Stomach (tissue), 9 donors: ENCODE measurements around the gene UTP14A. TPM values are rescaled to one million over a fixed set of nuclear protein-coding genes. Genes with fewer than 3 reads are reported as not detected.

Source experiments
- DNase-seq, 2 donors: peaks; one replicate each; pipeline versions ENCODE4 v3.0.0 to v3.0.0-alpha.2; 2013 to 2019
- H3K27ac ChIP-seq, 5 donors: fragments of 200-600 bp in 4 of 5; sonication (generic) in 4 of 5; one replicate each; pipeline ENCODE4 v1.5.1; 2013 to 2019; ENCODE audit warnings: mild to moderate bottlenecking in 1 of 5, moderate library complexity in 1 of 5
- H3K27me3 ChIP-seq, 3 donors: fragments of 200-600 bp; sonication (generic); one replicate each; pipeline ENCODE4 v1.5.1; 2017 to 2019; ENCODE audit warnings: mixed run types in 1 of 3
- H3K36me3 ChIP-seq, 4 donors: fragments of 200-600 bp; sonication (generic); 1 replicate in 3 of 4; 2 replicates in 1 of 4; pipeline ENCODE4 v1.5.1; 2016 to 2019
- H3K4me1 ChIP-seq, 4 donors: fragments of 200-600 bp; sonication (generic); one replicate each; pipeline ENCODE4 v1.5.1; 2016 to 2019
- H3K4me3 ChIP-seq, 4 donors: fragments of 200-600 bp; sonication (generic) in 3 of 4; one replicate each; pipeline ENCODE4 v1.5.1; 2016 to 2019; ENCODE audit warnings: mild to moderate bottlenecking in 1 of 4
- H3K9me3 ChIP-seq, 4 donors: fragments of 200-600 bp; sonication (generic); one replicate each; pipeline ENCODE4 v1.5.1; 2016 to 2019
- CTCF ChIP-seq, 7 experiments: fragments of 450-650 bp in 4 of 7; fragments of 200-600 bp in 3 of 7; sonication (generic) in 3 of 7; IDR thresholded peaks; one replicate each; pipeline ENCODE4 v1.5.1; 2016 to 2019; ENCODE audit warnings: antibody characterized with exemption in 7 of 7, control low read depth in 2 of 7, mild to moderate bottlenecking in 1 of 7
- EP300 ChIP-seq: sonication (generic); formaldehyde crosslinking; IDR thresholded peaks from one replicate; pipeline ENCODE4 v1.6.1; 2017; ENCODE audit warnings: antibody characterized with exemption
- POLR2A ChIP-seq, 4 donors: fragments of 450-650 bp; IDR thresholded peaks; one replicate each; pipeline ENCODE4 v1.6.1; 2016; ENCODE audit warnings: antibody characterized with exemption in 4 of 4, control low read depth in 2 of 4, mild to moderate bottlenecking in 1 of 4, moderate library complexity in 1 of 4
- POLR2AphosphoS5 ChIP-seq, 3 donors: sonication (generic); formaldehyde crosslinking; IDR thresholded peaks; one replicate each; pipeline ENCODE4 v1.6.1; 2016; ENCODE audit warnings: antibody characterized with exemption in 3 of 3
- WGBS, 5 donors: extraction: QIAGEN DNeasy Blood & Tissue Kit in 3 of 5; methylation state at CpG; one replicate each; pipeline versions ENCODE4 v1.1.5 to v1.1.7; 2013 to 2018; 5-methylcytosine and 5-hydroxymethylcytosine counted together
- intact Hi-C: fragments of 100-400 bp; cut with DNase I; formaldehyde crosslinking; loops from one replicate; pipeline ENCODE4 v1.15.1; 2023; ENCODE audit warnings: low total_unique reads
- polyA plus RNA-seq, 3 donors: library from polyadenylated mRNA; stranded (reverse); fragments of 200-250 nt; gene quantifications; one replicate each; pipeline ENCODE4 v1.2.3, GENCODE V29; 2013
- total RNA-seq, 5 donors: library from RNA; depleted of rRNA; stranded (reverse); fragments of >200 nt; gene quantifications; one replicate each; pipeline versions ENCODE4 v1.1.0 to v1.2.3, GENCODE V29; 2014 to 2016
- donor health status: healthy with polysubstance abuse.
- donor health status: Bipolar disorder and iron deficiency.
- donor health status: healthy.

Gene UTP14A
- total and polyA plus RNA-seq, 8 donors = 4.1 to 18.1 (median 13.2) TPM

GRCh38 chrX:129976441-129976840 lies 70.5 kb downstream of the UTP14A start:
- intact Hi-C loops = no loop called here

More at GRCh38 chrX:129976441-129976840, 70.5 kb downstream of the UTP14A start:
- Histone ChIP-seq H3K4me3 (no peak overlapping the region), H3K4me1 (peaks cover 0 to 10% (median 0%) of the 10 kb centered on the region in 4 donors), H3K27ac (no peak overlapping the region), H3K36me3 (no peaks in the 10 kb centered on the region), H3K9me3 (no peaks in the 10 kb centered on the region), H3K27me3 (no peaks in the 10 kb centered on the region)
- TF ChIP-seq CTCF (IDR thresholded peaks at IDR 0.05) = no peak
- TF ChIP-seq POLR2AphosphoS5 (IDR thresholded peaks at IDR 0.05) = no peak
- TF ChIP-seq EP300 = no peak
- TF ChIP-seq POLR2A (IDR thresholded peaks at IDR 0.05) = no peak
- WGBS, 5 donors = 60 to 85% (median 71%) methylated on average over 5 of the region's 5 CpGs
- DNase-seq = no peak

Other genes with a start within 250 kb of the UTP14A start
- gene XPNPEP2, start 167.2 kb upstream of the UTP14A start, total RNA-seq = 10 to 100 TPM in 1 of 5 donors, 1 to 10 TPM in 3, under 1 TPM in 1; 0.72 to 16.3 (median 2.2) TPM
- gene XPNPEP2, start 167.2 kb upstream of the UTP14A start, polyA plus RNA-seq = 1 to 10 TPM in 1 of 3 donors, under 1 TPM in 2; 0.33 to 1.2 (median 0.92) TPM
- 10 to 100 TPM in 1 of 5 donors, 1 to 10 TPM in 2, under 1 TPM in 1, not detected in 1; 0.58 to 10.7 (median 3.3) TPM for gene SASH3, start 126.2 kb upstream of the UTP14A start, total RNA-seq
- gene SASH3, start 126.2 kb upstream of the UTP14A start, polyA plus RNA-seq = 10 to 100 TPM in 1 of 3 donors, 1 to 10 TPM in 2; 3.5 to 12.1 (median 6.7) TPM
- 10 to 100 TPM in 4 of 5 donors, not detected in 1; 17.4 to 30.1 (median 27.7) TPM for gene ZDHHC9, start 62.3 kb upstream of the UTP14A start, total RNA-seq
- gene ZDHHC9, start 62.3 kb upstream of the UTP14A start, polyA plus RNA-seq = 1 to 10 TPM; 8.1 to 9.5 (median 8.7) TPM
- 10 to 100 TPM in 1 of 5 donors, 1 to 10 TPM in 3, under 1 TPM in 1; 0.89 to 16.8 (median 2.9) TPM for gene BCORL1, start 76.5 kb downstream of the UTP14A start, total RNA-seq
- 1 to 10 TPM; 1.0 to 3.4 (median 2.4) TPM for gene BCORL1, start 76.5 kb downstream of the UTP14A start, polyA plus RNA-seq
- 10 to 100 TPM in 3 of 5 donors, 1 to 10 TPM in 2; 7.1 to 34.5 (median 19.6) TPM for gene ELF4, start 204.3 kb downstream of the UTP14A start, total RNA-seq
- gene ELF4, start 204.3 kb downstream of the UTP14A start, polyA plus RNA-seq = 10 to 100 TPM in 1 of 3 donors, 1 to 10 TPM in 2; 3.9 to 17.9 (median 7.0) TPM